GM21576 (cell line): ENCODE data around the gene CLCNKA.
"Not testable (repeated sequence)": the region's sequence is repeated elsewhere in the genome, so short reads cannot be mapped to it uniquely, and the experiment has no call there.

Experiments
- ATAC-seq: cut with Tn5 transposase; IDR thresholded peaks from one replicate; pipeline ENCODE4 v1.9.1; 2021; ENCODE audit warnings: mild to moderate bottlenecking, moderate library complexity; ENCODE audit not compliant: unreplicated experiment

CLCNKA gene

DNA sequence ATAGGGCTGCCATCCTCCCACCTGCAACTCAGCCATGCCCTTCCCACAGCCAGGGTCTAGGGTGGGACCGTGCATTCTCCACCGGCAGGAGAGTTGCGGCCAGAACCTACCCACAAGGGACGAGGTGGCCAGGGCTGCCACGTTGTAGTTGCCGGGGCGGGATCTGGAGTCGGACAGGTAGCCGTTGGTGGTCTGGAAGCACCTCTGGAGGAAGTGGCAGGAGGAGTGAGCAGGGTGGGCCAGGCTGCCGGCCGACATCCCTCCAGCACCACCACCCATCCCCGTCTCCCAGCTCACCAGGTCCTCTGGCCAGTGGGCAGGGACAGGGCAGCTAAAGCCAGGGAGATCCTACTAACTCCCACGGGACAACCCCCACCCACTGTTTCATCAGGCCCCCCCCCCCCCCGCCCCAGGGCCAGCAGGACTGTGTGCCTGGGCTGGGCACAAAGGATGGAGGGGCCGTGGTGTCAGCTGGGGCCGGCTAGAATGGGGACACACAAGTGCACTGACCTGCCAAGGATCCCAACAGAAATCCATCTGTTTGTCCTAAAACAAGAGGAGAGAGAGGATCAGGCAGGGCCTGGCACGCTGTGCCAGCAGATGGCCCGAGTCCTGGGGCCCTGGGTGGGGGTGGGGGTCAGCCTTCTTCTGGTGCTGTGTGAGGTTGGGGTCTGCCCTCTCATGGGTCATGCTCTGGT lies 40.3 kb downstream of the CLCNKA start:
- ATAC-seq = not testable (repeated sequence)

DNA sequence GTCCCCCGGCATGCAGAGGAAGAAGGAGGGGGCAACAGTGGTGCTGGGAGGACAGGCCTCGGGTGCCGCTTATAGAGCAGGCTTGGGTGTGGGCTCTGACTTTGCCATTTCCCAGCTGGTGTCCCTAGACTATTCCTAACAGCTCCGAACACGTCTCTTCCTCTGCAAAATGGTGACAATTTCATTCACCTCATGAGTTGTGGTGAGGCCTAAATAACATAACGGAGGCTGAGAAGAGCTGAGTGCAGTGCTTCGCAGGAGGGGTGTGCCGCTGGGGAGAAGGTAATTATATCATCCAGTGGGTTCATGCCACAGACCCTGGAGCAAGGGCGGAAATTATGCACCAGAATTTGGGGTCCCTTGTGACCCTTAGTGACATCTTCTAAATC lies 40.8 kb downstream of the CLCNKA start:
- ATAC-seq = not testable (repeated sequence)

DNA sequence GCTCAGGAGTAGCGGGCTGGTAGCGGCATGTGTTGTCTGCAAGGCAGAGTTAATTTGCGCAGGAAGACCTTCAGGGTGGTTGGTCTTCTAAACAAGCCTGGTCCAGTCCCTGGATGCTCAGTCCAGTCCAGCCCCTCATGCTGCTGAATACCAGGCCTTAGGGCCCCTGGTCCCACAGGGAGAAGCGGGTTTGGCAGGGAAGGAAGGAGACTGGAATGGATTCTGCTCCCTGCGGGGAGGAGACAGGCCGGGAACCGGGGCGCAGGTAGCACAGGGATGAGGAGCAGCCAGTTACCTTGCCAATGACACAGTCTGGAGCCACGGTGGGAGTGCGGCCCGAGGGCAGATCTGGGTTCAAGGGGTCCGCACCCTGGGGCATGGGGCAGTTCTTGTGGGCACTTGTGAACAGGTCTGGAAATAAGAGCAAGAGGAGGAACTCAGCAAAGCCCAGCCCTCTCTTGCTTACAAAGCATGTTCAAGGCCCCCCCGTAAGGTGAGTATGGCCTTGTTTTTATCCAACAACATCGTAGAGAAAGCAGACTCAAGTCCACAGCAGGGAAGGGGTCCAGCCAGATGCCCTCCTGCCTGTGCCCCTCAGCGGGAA lies 41.5 kb downstream of the CLCNKA start:
- no peak for ATAC-seq

DNA sequence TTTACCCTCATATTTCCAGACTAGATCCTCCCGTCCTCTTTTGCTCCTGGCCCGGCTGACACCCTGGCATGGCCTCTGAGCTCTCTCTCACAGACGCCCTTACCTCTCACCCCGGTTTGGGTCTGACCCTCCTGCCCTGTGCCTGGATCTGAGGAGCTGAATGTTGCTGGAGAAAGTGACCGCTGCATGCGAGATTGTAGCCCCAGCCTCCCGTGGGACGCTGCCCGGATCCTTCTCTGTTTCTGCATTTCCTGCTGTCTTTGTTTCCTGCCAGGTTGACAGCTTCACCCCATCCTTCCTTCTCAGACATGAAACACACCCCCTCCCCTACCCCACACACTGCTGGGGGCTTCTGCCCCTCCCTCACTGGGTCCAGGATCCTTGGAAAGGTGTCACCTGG lies 42.1 kb downstream of the CLCNKA start:
- no peak for ATAC-seq

DNA sequence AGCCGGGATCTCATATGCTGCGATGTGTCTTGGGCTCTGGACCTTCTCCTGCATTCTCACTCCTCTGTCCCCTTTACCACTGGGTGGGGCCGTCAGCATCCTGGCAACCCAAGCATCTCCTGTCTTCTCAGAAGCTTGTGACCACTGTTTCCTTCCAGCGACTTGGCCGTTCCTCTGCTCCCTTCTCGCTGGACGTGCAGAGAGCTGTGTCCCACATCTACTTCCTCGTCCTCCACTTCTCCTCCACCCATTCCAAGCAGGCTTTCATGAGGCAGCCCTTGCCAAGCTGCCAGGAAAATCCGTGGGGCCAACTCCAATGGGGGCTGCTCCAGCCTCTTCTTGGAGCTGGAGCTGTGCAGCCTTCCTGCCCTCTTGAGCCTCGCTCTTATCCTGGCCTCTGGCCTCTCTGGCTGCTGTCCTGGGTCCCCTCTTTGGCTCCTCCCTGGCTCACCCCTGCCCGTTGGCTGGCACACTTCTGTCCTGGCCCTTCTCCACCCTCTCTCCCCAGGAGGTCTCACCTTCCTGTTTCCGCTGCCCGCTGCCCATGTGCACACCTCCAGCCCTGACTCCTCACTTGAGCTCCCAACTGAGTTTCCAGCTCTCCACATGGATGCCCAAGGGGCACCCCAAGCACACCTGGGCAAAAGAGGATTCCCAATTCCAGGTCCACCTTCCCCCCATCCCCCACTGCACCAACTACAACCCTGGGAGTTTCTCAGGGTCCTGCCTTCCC lies 42.9 kb downstream of the CLCNKA start:
- ATAC-seq = no peak

DNA sequence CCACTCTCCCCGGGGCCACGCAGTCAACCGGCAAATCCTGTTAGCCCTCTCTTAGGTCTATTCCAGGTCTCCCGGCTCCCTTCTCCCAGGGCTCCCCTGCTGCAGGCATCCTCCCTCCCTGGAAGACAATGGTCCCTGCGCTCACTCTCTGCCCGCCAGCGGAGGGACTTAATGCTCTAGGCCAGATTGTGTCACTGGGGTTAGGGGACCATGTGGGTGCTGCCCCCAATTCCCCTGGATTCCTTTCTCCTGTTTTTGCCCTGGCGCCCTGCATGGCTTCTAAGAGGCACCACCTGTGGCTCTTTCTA lies 43.4 kb downstream of the CLCNKA start:
- no peak for ATAC-seq

DNA sequence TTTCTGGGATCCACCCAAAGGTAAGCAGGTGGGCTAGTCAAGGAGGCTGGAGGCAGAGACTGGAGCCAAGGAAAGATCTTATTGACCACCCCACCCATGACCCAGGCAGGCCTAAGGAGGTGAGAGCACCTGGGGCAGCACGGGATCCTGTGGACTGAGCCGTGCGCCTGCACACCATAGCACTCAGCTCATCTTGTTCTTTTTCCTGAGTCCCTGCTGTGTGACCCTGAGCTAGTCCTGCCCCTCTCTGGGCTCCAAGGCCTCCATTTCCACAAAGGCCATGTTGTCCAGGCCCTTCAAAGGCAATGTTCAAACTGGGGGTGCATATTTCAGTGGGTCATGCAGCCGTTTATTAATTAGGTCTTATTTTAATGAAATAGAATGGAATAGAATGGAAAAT lies 44.4 kb downstream of the CLCNKA start:
- no peak for ATAC-seq

DNA sequence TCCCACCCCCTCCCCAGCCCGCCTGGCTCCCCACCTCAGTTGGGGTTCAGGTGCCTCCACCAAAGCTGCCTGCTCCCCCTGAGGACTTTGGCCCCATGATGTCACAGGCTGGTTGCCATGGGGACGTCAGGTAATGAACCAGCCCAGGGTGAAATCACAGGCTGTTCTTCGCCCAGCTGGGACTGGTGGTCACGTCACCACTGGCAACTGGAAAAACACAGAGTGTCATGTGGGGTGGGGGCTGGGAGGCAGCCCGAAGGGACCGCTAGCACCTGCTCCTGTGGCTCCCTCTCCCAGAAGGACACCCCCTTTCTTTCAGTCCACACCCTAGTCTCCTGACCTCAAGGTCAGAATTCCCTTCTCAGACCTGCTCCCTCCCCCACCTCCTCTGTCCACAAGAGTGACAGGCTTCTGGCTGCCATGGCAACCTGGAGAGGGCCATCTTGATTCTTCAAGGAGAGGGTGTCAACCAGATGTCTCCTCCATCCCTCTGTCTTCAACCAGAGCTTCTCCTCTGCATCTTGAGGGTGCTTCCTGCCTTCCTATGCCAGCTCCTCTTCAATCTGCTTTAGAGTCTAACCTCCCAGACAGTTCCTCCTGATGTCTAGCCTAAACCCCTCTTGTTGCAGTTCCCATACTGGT lies 45.4 kb downstream of the CLCNKA start:
- ATAC-seq = no peak

DNA sequence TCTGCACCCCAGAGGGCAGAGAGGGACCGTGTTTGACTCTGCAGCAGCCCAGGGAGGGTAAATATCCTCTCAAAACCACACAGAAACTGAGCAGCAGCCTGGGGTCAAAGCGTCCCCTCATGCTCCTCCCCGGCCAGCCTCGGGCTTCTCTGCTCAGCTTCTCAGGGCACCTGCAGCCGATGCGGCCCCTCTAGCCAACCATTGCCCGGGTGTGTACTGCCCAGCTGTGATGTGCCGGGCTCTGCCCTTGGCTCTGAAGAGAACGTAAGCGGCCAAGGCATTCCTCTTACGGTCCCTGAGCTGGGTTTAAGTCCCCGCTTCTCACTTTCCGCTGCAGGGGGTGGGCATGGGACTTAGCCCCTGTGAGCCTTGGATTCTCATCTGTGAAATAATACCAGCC lies 46.1 kb downstream of the CLCNKA start:
- no peak for ATAC-seq

DNA sequence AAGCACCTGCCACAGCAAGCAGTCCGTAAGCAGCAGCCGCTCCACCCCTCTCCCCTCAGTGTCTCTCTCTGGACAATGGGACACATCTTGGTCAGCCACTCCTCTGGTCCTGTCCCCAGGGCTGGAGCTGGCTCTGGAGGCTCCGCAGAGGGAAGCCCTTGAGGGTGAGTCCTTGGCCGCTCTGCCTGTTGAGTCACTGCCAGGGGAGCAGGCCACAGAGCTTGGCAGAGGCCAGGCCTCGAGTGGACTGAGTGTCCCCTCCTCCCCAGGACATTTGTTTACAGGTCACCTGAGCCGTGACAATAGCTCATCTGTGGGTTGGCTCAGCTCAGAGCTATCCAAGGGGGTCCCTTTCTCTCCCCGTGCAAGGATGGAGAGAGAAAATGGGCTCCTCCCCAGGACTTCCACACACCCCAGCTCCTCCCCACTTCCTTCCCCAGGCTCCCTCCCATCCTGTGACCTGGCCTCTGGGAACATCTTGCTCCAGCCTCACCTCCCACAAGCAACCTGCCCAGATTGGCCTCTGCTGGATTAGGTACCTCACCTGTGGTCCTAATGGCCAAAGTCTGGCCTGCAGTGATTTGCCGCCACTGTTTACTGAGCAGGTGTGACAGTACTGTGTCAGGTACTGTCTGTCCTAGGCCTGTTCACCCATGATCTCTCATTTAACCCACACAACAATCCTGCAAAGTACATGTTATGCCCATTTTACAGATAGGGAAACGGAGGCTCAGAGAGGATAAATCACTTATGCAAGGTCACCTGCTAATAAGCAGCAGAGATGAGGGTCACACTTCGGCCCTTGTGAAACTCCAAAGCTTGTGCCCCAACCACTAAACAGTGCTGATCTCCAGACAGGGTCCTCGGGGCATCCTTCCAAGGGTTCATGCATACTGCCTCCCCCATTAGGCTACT lies 46.8 kb downstream of the CLCNKA start:
- no peak for ATAC-seq

DNA sequence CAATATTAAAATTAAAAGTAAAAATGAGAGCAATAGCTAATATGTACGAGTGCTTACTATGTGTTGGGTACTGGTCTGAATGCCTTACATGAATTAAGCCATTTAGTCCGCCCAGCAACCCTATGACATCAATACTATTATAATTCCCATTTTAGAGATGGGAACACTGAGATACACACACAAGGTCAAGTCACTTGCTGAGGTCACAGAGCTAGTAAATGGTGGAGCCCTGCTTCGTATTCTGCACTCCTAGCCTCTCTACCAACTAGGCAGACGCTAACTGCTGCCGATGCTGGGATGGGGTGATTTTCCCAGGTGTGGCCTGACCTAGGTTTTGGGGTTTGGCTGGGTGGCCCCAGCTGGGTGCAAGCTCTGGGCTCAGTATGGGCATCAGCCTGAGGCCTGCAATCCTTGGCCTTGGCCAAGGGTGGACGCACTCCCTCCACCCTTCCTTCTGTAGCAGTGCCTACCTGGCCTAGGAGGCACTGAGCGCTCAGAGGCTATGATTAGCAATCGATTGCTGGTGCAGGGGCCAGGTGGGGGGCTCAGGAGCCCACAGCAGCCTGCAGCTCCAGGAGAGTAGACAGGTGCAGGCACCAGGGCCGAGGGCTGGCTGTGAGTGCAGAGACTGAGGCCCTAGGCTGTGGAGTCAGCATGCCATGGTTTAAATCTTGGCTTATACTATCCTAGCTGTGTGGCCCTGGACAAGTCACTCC lies 49.0 kb downstream of the CLCNKA start:
- ATAC-seq = no peak

DNA sequence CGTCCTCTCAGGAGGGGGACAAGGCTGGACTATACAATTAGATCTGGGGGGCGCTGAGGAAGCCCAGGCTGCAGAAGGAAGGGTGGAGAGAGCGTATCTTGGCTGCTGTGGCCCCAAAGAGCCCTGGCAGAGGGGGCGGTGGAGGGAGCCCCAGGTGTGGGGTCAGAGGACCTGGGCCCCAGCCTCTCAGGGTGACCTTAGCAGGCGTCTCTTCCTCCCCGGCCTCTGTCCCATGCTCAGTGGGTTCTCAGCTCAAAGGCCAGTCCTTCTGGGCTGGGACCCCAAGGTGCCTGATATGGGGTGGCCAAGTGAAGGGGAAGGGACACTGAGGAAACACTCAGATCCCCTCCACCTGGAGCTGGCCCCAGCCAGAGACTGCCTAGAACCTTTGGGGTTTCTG lies 49.8 kb downstream of the CLCNKA start:
- ATAC-seq = no peak

DNA sequence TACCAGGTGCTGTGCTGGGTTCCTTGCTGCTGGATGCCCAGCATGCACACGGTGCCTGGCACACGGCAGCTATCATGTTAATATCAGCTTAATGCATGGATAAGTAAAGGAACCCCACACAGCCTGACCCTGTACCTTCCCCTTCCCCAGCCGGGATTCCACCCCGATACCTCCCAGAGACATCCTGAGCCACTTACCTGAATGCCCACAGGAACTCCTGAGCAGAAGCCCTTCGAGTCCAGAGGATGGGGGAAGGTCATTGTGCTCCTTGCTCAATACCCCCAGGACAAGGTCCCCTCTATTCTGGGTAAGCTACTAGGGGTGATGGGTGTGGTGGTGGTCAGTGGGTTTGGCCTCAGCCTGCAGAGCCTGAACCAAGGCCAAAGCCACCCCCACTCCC lies 50.3 kb downstream of the CLCNKA start:
- no peak for ATAC-seq

DNA sequence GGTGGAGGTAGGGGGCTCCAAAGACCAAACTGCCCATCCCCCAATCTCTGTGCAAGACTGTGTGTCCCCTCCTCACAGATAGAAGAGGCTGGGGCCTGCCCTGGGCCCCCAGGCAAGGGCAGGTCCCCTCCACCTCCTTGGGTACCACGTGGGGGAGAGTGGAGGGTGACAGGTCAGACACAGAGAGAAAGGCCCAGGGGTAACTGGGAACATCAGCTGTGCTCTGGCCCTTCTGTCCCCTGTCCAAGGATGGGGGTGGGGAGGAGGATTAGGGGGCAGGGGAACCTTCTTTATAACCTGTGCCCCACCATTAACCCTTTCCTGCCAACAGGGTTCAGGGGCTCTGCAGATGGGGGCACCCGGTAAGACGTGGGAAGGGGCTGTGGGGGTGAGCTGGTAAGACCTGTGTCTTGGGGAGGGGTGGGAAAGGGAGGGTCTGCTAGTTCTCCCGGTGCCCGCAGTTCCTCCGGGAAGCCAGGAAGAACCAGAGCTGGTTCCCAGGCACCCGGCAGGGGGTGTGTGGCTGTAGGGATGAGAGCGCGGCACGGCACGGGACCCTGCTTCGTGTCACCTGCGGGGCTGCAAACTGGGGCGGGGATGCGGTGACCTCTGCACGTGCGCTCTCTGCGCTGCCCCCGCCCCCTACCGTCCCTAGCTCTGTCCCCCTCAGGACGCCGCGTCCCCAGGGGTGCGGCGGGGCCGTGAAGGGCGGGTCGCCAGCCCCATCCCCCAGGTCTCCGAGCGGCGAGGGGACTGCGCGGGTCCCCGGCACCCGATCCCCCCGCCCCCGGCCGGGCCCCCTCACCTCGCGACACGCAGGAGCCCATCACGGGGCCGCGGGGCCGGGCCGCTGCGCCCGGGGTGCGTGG lies 51.0 kb downstream of the CLCNKA start:
- no peak for ATAC-seq

DNA sequence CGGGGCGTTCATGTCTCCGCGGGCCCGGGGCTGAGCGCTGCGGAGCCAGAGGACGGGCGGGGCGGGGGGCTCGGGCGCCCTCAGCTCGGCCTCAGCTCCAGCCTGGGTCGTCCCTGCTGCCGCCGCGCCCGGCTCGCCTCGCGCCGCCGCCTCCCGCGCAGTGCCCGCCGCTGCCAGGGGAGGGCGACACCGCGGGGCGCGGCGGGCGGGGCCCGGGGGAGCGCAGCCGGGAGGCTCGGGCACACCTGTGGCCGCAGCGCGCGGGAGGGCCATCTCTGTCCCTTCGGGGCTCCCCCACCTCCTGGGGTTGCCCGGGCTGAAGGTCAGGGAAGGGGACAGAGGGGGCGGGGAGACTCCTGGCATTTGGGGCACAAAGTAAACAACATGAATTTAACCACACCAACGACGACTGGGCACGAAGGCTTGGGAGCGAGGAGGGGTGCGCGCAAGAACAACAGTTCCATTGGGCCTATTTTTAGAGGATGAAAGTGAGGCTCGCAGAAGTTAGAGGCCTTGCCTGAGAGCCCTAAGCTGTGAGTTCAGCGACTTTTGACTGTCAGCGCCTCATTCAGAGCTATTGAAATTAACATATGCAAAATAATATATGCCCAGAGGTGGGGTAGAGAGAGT lies 51.8 kb downstream of the CLCNKA start, which contains the start of gene FAM131C:
TSS of gene FAM131C (minus strand) at position 162 of the 630 bp plus-strand sequence. CDS start 209 bp downstream, outside the sequence.
- ATAC-seq = no peak

DNA sequence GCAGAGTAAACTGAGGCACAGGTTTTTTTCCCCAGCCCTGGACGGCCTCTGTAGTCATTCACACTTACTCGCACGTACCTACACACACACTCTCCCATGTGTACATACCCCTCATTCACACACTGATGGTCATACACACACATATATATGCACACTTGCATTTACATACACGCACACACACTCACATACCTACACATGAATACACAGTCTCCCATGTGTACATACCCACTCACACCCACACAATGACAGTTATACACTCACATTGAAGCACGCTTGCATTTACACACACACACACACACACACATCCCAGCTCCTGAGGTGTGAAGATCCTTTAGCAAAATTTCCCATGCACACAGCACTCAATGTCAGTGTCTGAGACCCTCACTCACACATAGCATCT lies 52.4 kb downstream of the CLCNKA start:
- ATAC-seq = no peak

DNA sequence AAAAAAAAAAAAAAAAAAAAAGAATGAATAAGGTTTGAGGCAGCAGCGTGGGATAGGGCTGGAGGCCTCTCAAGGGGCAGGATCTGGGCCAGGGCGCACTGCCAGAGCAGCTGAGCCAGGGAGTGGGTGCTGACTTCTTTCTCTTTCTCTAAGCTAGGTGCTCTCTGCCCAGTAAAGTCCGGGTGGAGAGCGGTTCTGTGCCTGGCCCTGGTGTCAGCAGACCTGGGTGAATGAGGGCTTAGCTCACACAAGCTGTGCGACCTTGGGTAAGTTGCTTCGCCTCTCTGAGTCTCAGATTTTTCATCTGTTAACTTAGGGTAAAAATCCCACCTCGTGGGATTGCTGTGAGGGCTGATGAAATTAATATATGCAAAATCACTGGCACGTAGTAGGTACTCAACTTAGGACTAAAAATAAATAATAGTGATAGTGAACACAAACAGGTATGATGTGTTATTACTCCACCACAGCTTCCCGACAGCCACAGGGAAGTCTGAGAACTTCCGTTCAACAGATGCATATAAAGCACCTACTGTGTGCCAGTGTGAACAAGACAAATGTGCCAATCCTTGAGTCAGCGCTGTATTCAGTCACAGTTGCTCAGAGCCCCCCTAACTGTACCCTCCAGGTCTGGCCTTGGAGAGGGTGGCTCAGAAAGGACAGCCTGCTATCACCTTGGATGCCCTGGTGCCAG lies 53.6 kb downstream of the CLCNKA start:
- no peak for ATAC-seq
